T-cell (primary cell): ENCODE results near the gene FCER2. TPM values are rescaled to one million over a fixed set of nuclear protein-coding genes. Genes with fewer than 3 reads are reported as not detected.

Experiments
- ATAC-seq, 4 experiments: fragments of 200-7000 bp in 3 of 4; fragments of 150-1000 bp in 1 of 4; cut with Tn5 transposase; replicated peaks in 1 of 4; 1 replicate in 3 of 4; 2 replicates in 1 of 4; pipeline ENCODE4 v1.10.0; 2021; ENCODE audit warnings: moderate library complexity in 3 of 4, mild to moderate bottlenecking in 2 of 4, moderate number of reproducible peaks in 1 of 4
- CTCF ChIA-PET, 2 donors: fragments of 300-600 bp; sonication (Branson Sonifier 250); formaldehyde crosslinking; loops; one replicate each; lab custom pipeline; 2022; ENCODE audit warnings: antibody characterized with exemption in 2 of 2; lab: Charles Lee
- POLR2A ChIA-PET, 2 donors: fragments of 300-600 bp; sonication (Branson Sonifier 250); formaldehyde crosslinking; loops; one replicate each; lab custom pipeline; 2022; ENCODE audit warnings: antibody characterized with exemption in 2 of 2; lab: Charles Lee
- DNase-seq, 35 experiments: peaks; one replicate each; pipeline versions ENCODE4 v3.0.0 to v3.0.0-alpha.2; 2013 to 2023
- H3K27ac ChIP-seq: one replicate; pipeline ENCODE4 v1.5.1; 2013; ENCODE audit warnings: low read length
- H3K27me3 ChIP-seq, 2 experiments: replicated peaks in 1 of 2; 1 replicate in 1 of 2; 2 replicates in 1 of 2; pipeline versions ENCODE4 v1.6.1 to v1.7.0; 2013; ENCODE audit warnings: low read length in 1 of 2, mixed read lengths in 1 of 2; ENCODE audit not compliant: control insufficient read depth in 2 of 2, insufficient read depth in 2 of 2; ENCODE audit errors: extremely low read depth in 1 of 2
- H3K36me3 ChIP-seq, 2 donors: 1 replicate in 1 of 2; 2 replicates in 1 of 2; pipeline versions ENCODE4 v1.6.1 to v1.7.0; 2013; ENCODE audit warnings: low read length in 1 of 2; ENCODE audit not compliant: control insufficient read depth in 2 of 2, insufficient read depth in 1 of 2; ENCODE audit errors: extremely low read depth in 1 of 2
- H3K4me1 ChIP-seq, 2 experiments: 1 replicate in 1 of 2; 2 replicates in 1 of 2; pipeline versions ENCODE4 v1.6.1 to v1.7.0; 2013; ENCODE audit warnings: low read length in 2 of 2, mixed read lengths in 1 of 2; ENCODE audit not compliant: insufficient read depth in 2 of 2, control insufficient read depth in 1 of 2; ENCODE audit errors: extremely low read depth in 1 of 2
- H3K4me3 ChIP-seq, 2 donors: 1 replicate in 1 of 2; 2 replicates in 1 of 2; pipeline versions ENCODE4 v1.5.1 to v1.7.0; 2013; ENCODE audit warnings: mild to moderate bottlenecking in 2 of 2, low read length in 1 of 2, moderate library complexity in 1 of 2; ENCODE audit not compliant: control insufficient read depth in 1 of 2; ENCODE audit errors: extremely low read depth in 1 of 2
- H3K9me3 ChIP-seq: 2 replicates; pipeline ENCODE4 v1.7.0; 2013
- H3K27ac Mint-ChIP-seq, 2 donors: one replicate each; pipeline ENCODE4 v1.8.0; 2020 to 2021; ENCODE audit warnings: mild to moderate bottlenecking in 2 of 2, mixed read lengths in 2 of 2
- H3K27me3 Mint-ChIP-seq, 2 donors: one replicate each; pipeline ENCODE4 v1.8.0; 2021 to 2022; ENCODE audit warnings: mixed read lengths in 2 of 2
- H3K36me3 Mint-ChIP-seq: one replicate; pipeline ENCODE4 v1.8.0; 2021; ENCODE audit warnings: mixed read lengths
- H3K4me1 Mint-ChIP-seq, 3 donors: one replicate each; pipeline ENCODE4 v1.8.0; 2020 to 2022; ENCODE audit warnings: mixed read lengths in 3 of 3, mild to moderate bottlenecking in 1 of 3
- H3K4me3 Mint-ChIP-seq, 3 donors: one replicate each; pipeline ENCODE4 v1.8.0; 2020 to 2022; ENCODE audit warnings: mild to moderate bottlenecking in 3 of 3, mixed read lengths in 3 of 3, moderate library complexity in 3 of 3
- H3K9me3 Mint-ChIP-seq, 3 donors: one replicate each; pipeline ENCODE4 v1.8.0; 2020 to 2022; ENCODE audit warnings: mixed read lengths in 3 of 3
- WGBS: methylation state at CpG from one replicate; pipeline ENCODE4 v1.1.5; 2013; ENCODE audit warnings: missing lambda C conversion rate; ENCODE audit not compliant: insufficient coverage; 5-methylcytosine and 5-hydroxymethylcytosine counted together
- total RNA-seq, 35 experiments: library from RNA in 6 of 35; stranded (reverse) in 6 of 35; fragments of 120-200 nt in 1 of 35; gene quantifications; one replicate each; pipeline versions ENCODE4 v1.2.1 to v1.2.4 and lab custom pipeline; 2013 to 2026

Gene FCER2
- total RNA-seq, 5 donors from 2014 or later (not counting 1 experiment from before 2014, with no cell fraction given), result 0.90 to 2.5 (median 1.2) TPM

DNA sequence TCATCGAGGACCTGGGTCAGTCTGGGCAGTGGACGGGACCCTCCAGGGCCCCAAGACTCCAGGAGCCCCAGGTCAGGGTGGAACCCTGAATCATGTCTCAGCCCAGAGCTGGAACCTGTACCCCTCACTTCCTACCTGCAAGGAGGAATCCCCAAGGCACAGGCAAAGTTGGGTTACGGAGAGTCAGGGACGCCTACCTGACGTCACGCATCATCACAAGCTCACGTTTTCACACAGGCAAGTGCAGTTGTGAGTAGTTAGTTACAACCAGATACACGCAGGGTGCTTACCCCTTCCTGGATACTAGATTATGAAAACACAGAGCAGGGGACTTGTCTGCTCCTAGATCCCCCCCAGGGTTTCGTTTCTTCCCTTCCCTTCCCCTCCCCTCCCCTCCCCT is 31.1 kb downstream of the FCER2 start:
- H3K27ac Mint-ChIP-seq, result no peak overlapping the region
- H3K27me3 Mint-ChIP-seq, result peaks cover 26 to 38% of the 10 kb centered on the region in 2 donors
- Histone ChIP-seq H3K27ac (no peak overlapping the region), H3K27me3 (peaks cover 0 to 41% of the 10 kb centered on the region in 2 experiments), H3K9me3 (no peaks in the 10 kb centered on the region), H3K36me3 (no peaks in the 10 kb centered on the region), H3K4me3 (peak overlapping the region in 1 of 2 donors; percentile 48), H3K4me1 (peaks cover 5 to 21% of the 10 kb centered on the region in 2 experiments)
- peak in 1 of 4 experiments; percentile 71 for ATAC-seq
- 73% methylated on average over 2 of the region's 9 CpGs for WGBS
- ChIA-PET CTCF (no interaction called here), POLR2A (interaction anchor here in 1 of 2 donors (0.6 kb wide), 1 partner anchor 135 kb away, joined by 4 read pairs; no protein-coding TSS in a partner anchor)
- DNase-seq, result no peak
- H3K4me1 Mint-ChIP-seq, result peaks cover 22 to 31% (median 22%) of the 10 kb centered on the region in 3 donors
- no peaks in the 10 kb centered on the region for H3K36me3 Mint-ChIP-seq
- no peaks in the 10 kb centered on the region for H3K9me3 Mint-ChIP-seq
- H3K4me3 Mint-ChIP-seq, result peak overlapping the region; percentile 49 to 72 (median 58)

DNA sequence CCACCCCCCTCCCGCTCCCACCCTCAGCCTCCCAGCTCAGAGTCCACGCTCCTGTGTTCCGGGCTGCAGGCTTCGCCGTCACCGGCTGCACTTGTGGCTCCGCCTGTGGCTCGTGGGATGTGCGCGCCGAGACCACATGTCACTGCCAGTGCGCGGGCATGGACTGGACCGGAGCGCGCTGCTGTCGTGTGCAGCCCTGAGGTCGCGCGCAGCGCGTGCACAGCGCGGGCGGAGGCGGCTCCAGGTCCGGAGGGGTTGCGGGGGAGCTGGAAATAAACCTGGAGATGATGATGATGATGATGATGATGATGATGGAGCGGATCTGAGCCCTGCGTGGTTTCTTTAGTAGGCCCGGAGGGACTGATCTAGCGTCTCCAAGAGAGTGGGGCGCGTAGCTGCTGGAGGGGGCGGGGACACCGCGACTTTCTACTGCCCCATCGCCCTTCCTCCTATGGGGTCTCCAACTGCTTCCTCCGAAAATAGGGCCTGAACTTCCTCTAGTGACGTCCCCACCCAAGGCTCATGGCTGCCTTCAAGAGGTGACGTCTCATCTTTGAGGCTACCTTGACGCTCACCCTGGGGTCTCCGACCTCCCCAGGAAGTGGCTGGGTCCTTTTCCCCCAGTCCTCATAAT is 31.7 kb downstream of the FCER2 start:
- ATAC-seq, result peak; percentile 55 to 69 (median 62)
- Mint-ChIP-seq H3K9me3 (no peaks in the 10 kb centered on the region), H3K27ac (no peak overlapping the region), H3K4me3 (peak overlapping the region; percentile 49 to 72 (median 58)), H3K36me3 (no peaks in the 10 kb centered on the region), H3K27me3 (peaks cover 25 to 37% of the 10 kb centered on the region in 2 donors), H3K4me1 (peaks cover 20 to 29% (median 21%) of the 10 kb centered on the region in 3 donors)
- 8% methylated on average over 32 of the region's 43 CpGs for WGBS
- peaks cover 5 to 21% of the 10 kb centered on the region in 2 experiments for H3K4me1 ChIP-seq
- CTCF ChIA-PET, result no interaction called here
- no peaks in the 10 kb centered on the region for H3K9me3 ChIP-seq
- no peak overlapping the region for H3K27ac ChIP-seq
- H3K36me3 ChIP-seq, result no peaks in the 10 kb centered on the region
- DNase-seq, result peak in 4 of 35 experiments; percentile 22 to 33 (median 31)
- H3K4me3 ChIP-seq, result peak overlapping the region; percentile 15 to 48
- H3K27me3 ChIP-seq, result peaks cover 0 to 36% of the 10 kb centered on the region in 2 experiments
- POLR2A ChIA-PET, result interaction anchor here in 1 of 2 donors (0.6 kb wide), 1 partner anchor 136 kb away, joined by 4 read pairs; no protein-coding TSS in a partner anchor

- Mint-ChIP-seq H3K4me1 (peaks cover 20 to 27% (median 21%) of the 10 kb centered on the region in 3 donors), H3K27ac (no peak overlapping the region), H3K27me3 (peaks cover 25 to 37% of the 10 kb centered on the region in 2 donors), H3K9me3 (no peaks in the 10 kb centered on the region), H3K4me3 (peak overlapping the region in 1 of 3 donors; percentile 72), H3K36me3 (no peaks in the 10 kb centered on the region)
- Histone ChIP-seq H3K27me3 (peaks cover 0 to 32% of the 10 kb centered on the region in 2 experiments), H3K36me3 (no peaks in the 10 kb centered on the region), H3K4me3 (no peak overlapping the region), H3K4me1 (peaks cover 5 to 21% of the 10 kb centered on the region in 2 experiments), H3K9me3 (no peaks in the 10 kb centered on the region), H3K27ac (no peak overlapping the region)
- no peak for DNase-seq
- CTCF ChIA-PET, result interaction anchor here (0.6 to 1.8 kb wide), 2 partner anchors 11 to 61 kb away, joined by 3 to 5 read pairs; partner anchors contain the start of gene TRAPPC5 (in 1 of the 2)
- no peak for ATAC-seq
- WGBS, result 71% methylated on average over 3 of the region's 9 CpGs
- POLR2A ChIA-PET, result interaction anchor here in 1 of 2 donors (0.7 kb wide), 1 partner anchor 11 kb away, joined by 3 read pairs; the partner anchor contains the start of gene TRAPPC5
Observed at GRCh38 chr19:7669641-7670040, 32.3 kb downstream of the FCER2 start.

GRCh38 chr19:7668842-7669241 is 33.1 kb downstream of the FCER2 start, which contains the start of gene RETN:
RETN (plus strand) TSS chr19:7669049; CDS start chr19:7669327, 278 bp downstream.
- peaks cover 25 to 37% of the 10 kb centered on the region in 2 donors for H3K27me3 Mint-ChIP-seq
- 79% methylated on average over 7 of the region's 9 CpGs for WGBS
- Histone ChIP-seq H3K27ac (no peak within 1 kb of the TSS), H3K9me3 (no peaks in the 10 kb centered on the region), H3K27me3 (peaks cover 0 to 32% of the 10 kb centered on the region in 2 experiments), H3K4me1 (peaks cover 2 to 21% of the 10 kb centered on the region in 2 experiments), H3K36me3 (no peaks in the 10 kb centered on the region), H3K4me3 (no peak within 1 kb of the TSS)
- ATAC-seq (no peak), DNase-seq (no peak)
- no peaks in the 10 kb centered on the region for H3K9me3 Mint-ChIP-seq
- CTCF ChIA-PET, result interaction anchor here in 1 of 2 donors (1.8 kb wide), 1 partner anchor 12 kb away, joined by 5 read pairs; the partner anchor contains the start of gene TRAPPC5
- no peak within 1 kb of the TSS for H3K27ac Mint-ChIP-seq
- POLR2A ChIA-PET, result interaction anchor here in 1 of 2 donors (0.7 kb wide), 1 partner anchor 12 kb away, joined by 3 read pairs; the partner anchor contains the start of gene TRAPPC5
- peak within 1 kb of the TSS in 1 of 3 donors; percentile 72 for H3K4me3 Mint-ChIP-seq
- no peaks in the 10 kb centered on the region for H3K36me3 Mint-ChIP-seq
- peaks cover 15 to 20% (median 17%) of the 10 kb centered on the region in 3 donors for H3K4me1 Mint-ChIP-seq

- Mint-ChIP-seq H3K4me3 (no peak overlapping the region), H3K4me1 (peaks cover 8 to 13% (median 11%) of the 10 kb centered on the region in 3 donors), H3K9me3 (no peaks in the 10 kb centered on the region), H3K27ac (no peak overlapping the region), H3K36me3 (no peaks in the 10 kb centered on the region), H3K27me3 (peaks cover 13 to 14% of the 10 kb centered on the region in 2 donors)
- H3K4me1 ChIP-seq, result peaks cover 2 to 13% of the 10 kb centered on the region in 2 experiments
- peaks cover 0 to 16% of the 10 kb centered on the region in 2 experiments for H3K27me3 ChIP-seq
- POLR2A ChIA-PET, result no interaction called here
- no peak overlapping the region for H3K27ac ChIP-seq
- H3K36me3 ChIP-seq, result no peaks in the 10 kb centered on the region
- DNase-seq, result no peak
- WGBS, result 100% methylated on average over 1 of the region's 4 CpGs
- no peaks in the 10 kb centered on the region for H3K9me3 ChIP-seq
- H3K4me3 ChIP-seq, result no peak overlapping the region
- CTCF ChIA-PET, result no interaction called here
- no peak for ATAC-seq
Observed at GRCh38 chr19:7665076-7665475, 36.9 kb downstream of the FCER2 start.

GRCh38 chr19:7663706-7664105 is 38.2 kb downstream of the FCER2 start:
- Mint-ChIP-seq H3K36me3 (no peaks in the 10 kb centered on the region), H3K27me3 (peaks cover 4 to 5% of the 10 kb centered on the region in 2 donors), H3K4me1 (peaks cover under 1 to 2% (median 1%) of the 10 kb centered on the region in 3 donors), H3K27ac (no peak overlapping the region), H3K9me3 (no peaks in the 10 kb centered on the region), H3K4me3 (no peak overlapping the region)
- no peak for ATAC-seq
- H3K9me3 ChIP-seq, result no peaks in the 10 kb centered on the region
- no peak overlapping the region for H3K27ac ChIP-seq
- ChIA-PET POLR2A (interaction anchor here (0.5 to 0.8 kb wide), 2 partner anchors 34 to 463 kb away, joined by 3 to 7 read pairs; partner anchors contain the start of genes PET100 (in 1 of the 2) and XAB2 (in 1 of the 2)), CTCF (interaction anchor here in 1 of 2 donors (0.6 kb wide), 1 partner anchor 112 kb away, joined by 3 read pairs; no protein-coding TSS in a partner anchor)
- peaks cover 0 to 3% of the 10 kb centered on the region in 2 experiments for H3K27me3 ChIP-seq
- no peaks in the 10 kb centered on the region for H3K36me3 ChIP-seq
- no peak for DNase-seq
- 100% methylated on average over 2 of the region's 7 CpGs for WGBS
- no peak overlapping the region for H3K4me3 ChIP-seq
- peaks cover 0 to 5% of the 10 kb centered on the region in 2 experiments for H3K4me1 ChIP-seq
